ENCODE data around the gene SLC39A12. TPM values are rescaled to one million over a fixed set of nuclear protein-coding genes. Genes with fewer than 3 reads are reported as not detected.

Gene SLC39A12
- polyA plus RNA-seq, 1 donor from 2014 or later = not detected

- Histone ChIP-seq H3K27ac (ENCODE audit: low read length) (no peak overlapping the region), H2AFZ (ENCODE audit: low read depth, low read length) (no peak overlapping the region), H3K9me2 (ENCODE audit: insufficient read depth, low read length) (no peaks in the 10 kb centered on the region), H3K4me3 (ENCODE audit: low read length) (no peak overlapping the region), H3K4me2 (ENCODE audit: low read length) (no peak overlapping the region), H3K27me3 (ENCODE audit: insufficient read depth, low read depth, low read length) (no peaks in the 10 kb centered on the region), H3K79me2 (replicated peaks; ENCODE audit: insufficient read depth, low read length) (no peaks in the 10 kb centered on the region), H3F3A (ENCODE audit: insufficient read depth, low read length, poor library complexity, severe bottlenecking) (no peaks in the 10 kb centered on the region), H3K9ac (ENCODE audit: low read length) (no peak overlapping the region), H4K20me1 (ENCODE audit: insufficient read depth) (no peaks in the 10 kb centered on the region), H3K36me3 (ENCODE audit: insufficient read depth, low read length) (no peaks in the 10 kb centered on the region), H3K9me3 (ENCODE audit: low read length) (no peaks in the 10 kb centered on the region)
- TF ChIP-seq POLR2AphosphoS5 (IDR thresholded peaks at IDR 0.05) (no peak), SMC3 (conservative IDR thresholded peaks at IDR 0.05; ENCODE audit: poor library complexity) (no peak), MXI1 (conservative IDR thresholded peaks at IDR 0.05; ENCODE audit: poor library complexity, severe bottlenecking) (no peak), REST (IDR thresholded peaks at IDR 0.05; ENCODE audit: borderline replicate concordance) (no peak), RAD21 (conservative IDR thresholded peaks at IDR 0.05) (no peak), TAF1 (IDR thresholded peaks at IDR 0.05; ENCODE audit: low read depth) (no peak), EP300 (conservative IDR thresholded peaks at IDR 0.05; ENCODE audit: poor library complexity, severe bottlenecking) (no peak), CTCF (IDR thresholded peaks at IDR 0.05; ENCODE audit: poor library complexity, severe bottlenecking) (no peak), EZH2 (IDR thresholded peaks at IDR 0.05; ENCODE audit: borderline replicate concordance, insufficient read depth, low read length, poor library complexity, severe bottlenecking) (no peak)
Observed at GRCh38 chr10:18075881-18076280, 124.2 kb downstream of the SLC39A12 start.

GRCh38 chr10:18079665-18080295, 128.1 kb downstream of the SLC39A12 start:
- no peaks in the 10 kb centered on the region for H3K9me3 ChIP-seq (ENCODE audit: low read length)
- no peak overlapping the region for H2AFZ ChIP-seq (ENCODE audit: low read depth, low read length)
- H3K79me2 ChIP-seq (replicated peaks; ENCODE audit: insufficient read depth, low read length) = no peaks in the 10 kb centered on the region
- no peaks in the 10 kb centered on the region for H4K20me1 ChIP-seq (ENCODE audit: insufficient read depth)
- no peak for TF ChIP-seq CTCF (IDR thresholded peaks at IDR 0.05; ENCODE audit: poor library complexity, severe bottlenecking)
- no peak for TF ChIP-seq EZH2 (IDR thresholded peaks at IDR 0.05; ENCODE audit: borderline replicate concordance, insufficient read depth, low read length, poor library complexity, severe bottlenecking)
- no peak for TF ChIP-seq EP300 (conservative IDR thresholded peaks at IDR 0.05; ENCODE audit: poor library complexity, severe bottlenecking)
- no peak for TF ChIP-seq MXI1 (conservative IDR thresholded peaks at IDR 0.05; ENCODE audit: poor library complexity, severe bottlenecking)
- TF ChIP-seq SMC3 (conservative IDR thresholded peaks at IDR 0.05; ENCODE audit: poor library complexity) = no peak
- TF ChIP-seq POLR2AphosphoS5 (IDR thresholded peaks at IDR 0.05) = no peak
- no peak for TF ChIP-seq RAD21 (conservative IDR thresholded peaks at IDR 0.05)
- H3F3A ChIP-seq (ENCODE audit: insufficient read depth, low read length, poor library complexity, severe bottlenecking) = no peaks in the 10 kb centered on the region
- no peak overlapping the region for H3K27ac ChIP-seq (ENCODE audit: low read length)
- no peak overlapping the region for H3K9ac ChIP-seq (ENCODE audit: low read length)
- H3K27me3 ChIP-seq (ENCODE audit: insufficient read depth, low read depth, low read length) = no peaks in the 10 kb centered on the region
- no peak overlapping the region for H3K4me3 ChIP-seq (ENCODE audit: low read length)
- H3K36me3 ChIP-seq (ENCODE audit: insufficient read depth, low read length) = no peaks in the 10 kb centered on the region
- H3K9me2 ChIP-seq (ENCODE audit: insufficient read depth, low read length) = no peaks in the 10 kb centered on the region
- no peak overlapping the region for H3K4me2 ChIP-seq (ENCODE audit: low read length)

Data from neural cell (in vitro differentiated cells).